Tibial nerve (tissue), 4 donors: Measurements from ENCODE around the gene PGAM4.

Source experiments
- EP300 ChIP-seq, 2 donors: sonication (generic); formaldehyde crosslinking; IDR thresholded peaks; one replicate each; pipeline ENCODE4 v1.6.1; 2017; ENCODE audit warnings: antibody characterized with exemption in 2 of 2, mild to moderate bottlenecking in 1 of 2
- TF ChIP-seq, protein P1 (sequence below), 5 experiments: fragments of 200-600 bp in 3 of 5; fragments of 450-650 bp in 2 of 5; sonication (generic) in 3 of 5; IDR thresholded peaks; one replicate each; pipeline ENCODE4 v1.5.1; 2016 to 2019; ENCODE audit warnings: antibody characterized with exemption in 5 of 5, mild to moderate bottlenecking in 3 of 5, moderate library complexity in 2 of 5

DNA sequence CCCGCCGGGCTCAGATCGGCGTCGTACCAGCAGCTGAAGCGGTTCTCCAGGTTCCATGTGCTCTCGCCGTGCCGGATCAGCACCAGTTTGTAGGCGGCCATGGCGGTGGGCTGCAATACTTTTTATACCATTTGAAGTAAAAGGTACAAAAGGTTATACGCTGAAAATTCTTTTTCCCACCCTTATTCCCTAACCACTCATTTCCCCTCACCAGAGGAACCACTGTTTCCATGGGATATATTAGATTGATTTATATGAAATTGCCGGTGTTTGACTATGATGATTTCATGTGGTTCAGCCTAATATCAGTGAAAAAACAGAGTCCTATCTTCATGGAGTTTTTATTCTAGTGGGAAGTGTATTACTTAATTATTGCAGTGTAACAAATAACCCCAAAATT lies at the start of gene PGAM4:
- TF ChIP-seq, protein P1, sequence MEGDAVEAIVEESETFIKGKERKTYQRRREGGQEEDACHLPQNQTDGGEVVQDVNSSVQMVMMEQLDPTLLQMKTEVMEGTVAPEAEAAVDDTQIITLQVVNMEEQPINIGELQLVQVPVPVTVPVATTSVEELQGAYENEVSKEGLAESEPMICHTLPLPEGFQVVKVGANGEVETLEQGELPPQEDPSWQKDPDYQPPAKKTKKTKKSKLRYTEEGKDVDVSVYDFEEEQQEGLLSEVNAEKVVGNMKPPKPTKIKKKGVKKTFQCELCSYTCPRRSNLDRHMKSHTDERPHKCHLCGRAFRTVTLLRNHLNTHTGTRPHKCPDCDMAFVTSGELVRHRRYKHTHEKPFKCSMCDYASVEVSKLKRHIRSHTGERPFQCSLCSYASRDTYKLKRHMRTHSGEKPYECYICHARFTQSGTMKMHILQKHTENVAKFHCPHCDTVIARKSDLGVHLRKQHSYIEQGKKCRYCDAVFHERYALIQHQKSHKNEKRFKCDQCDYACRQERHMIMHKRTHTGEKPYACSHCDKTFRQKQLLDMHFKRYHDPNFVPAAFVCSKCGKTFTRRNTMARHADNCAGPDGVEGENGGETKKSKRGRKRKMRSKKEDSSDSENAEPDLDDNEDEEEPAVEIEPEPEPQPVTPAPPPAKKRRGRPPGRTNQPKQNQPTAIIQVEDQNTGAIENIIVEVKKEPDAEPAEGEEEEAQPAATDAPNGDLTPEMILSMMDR (IDR thresholded peaks at IDR 0.05) = no peak
- no peak for TF ChIP-seq EP300 (IDR thresholded peaks at IDR 0.05)
